Measurements from ENCODE around the gene C1orf105.
"Not testable (repeated sequence)": the region's sequence is repeated elsewhere in the genome, so short reads cannot be mapped to it uniquely, and the experiment has no call there.

C1orf105 gene

GRCh38 chr1:172429331-172430127 lies 9.0 kb downstream of the C1orf105 start:
- peak; percentile 38 for DNase-seq

- DNase-seq, result no peak
Measured at GRCh38 chr1:172430128-172430454, 9.6 kb downstream of the C1orf105 start.

- DNase-seq, result no peak
Measured at GRCh38 chr1:172431204-172431603, 10.7 kb downstream of the C1orf105 start.

GRCh38 chr1:172431721-172432192 lies 11.3 kb downstream of the C1orf105 start:
- DNase-seq, result no peak

- not testable (repeated sequence) for DNase-seq
Measured at GRCh38 chr1:172437183-172437582, 16.7 kb downstream of the C1orf105 start.

GRCh38 chr1:172442404-172442803 lies 21.9 kb downstream of the C1orf105 start:
- no peak for DNase-seq

- no peak for DNase-seq
Measured at GRCh38 chr1:172442843-172443565, 22.5 kb downstream of the C1orf105 start.

GRCh38 chr1:172443666-172444453 lies 23.4 kb downstream of the C1orf105 start, which contains the start of gene PIGC:
TSS of gene PIGC (minus strand) at chr1:172444069. CDS start at chr1:172442622, 1,447 bp downstream.
- peak; percentile 63 for DNase-seq

GRCh38 chr1:172446547-172446946 lies 26.1 kb downstream of the C1orf105 start:
- no peak for DNase-seq

- DNase-seq, result peak; percentile 88
Measured at GRCh38 chr1:172447641-172448040, 27.2 kb downstream of the C1orf105 start.

GRCh38 chr1:172448995-172449584 lies 28.6 kb downstream of the C1orf105 start:
- DNase-seq, result peak; percentile 41

- DNase-seq, result peak; percentile 52
Measured at GRCh38 chr1:172449585-172450523, 29.4 kb downstream of the C1orf105 start.

GRCh38 chr1:172450524-172450885 lies 30.0 kb downstream of the C1orf105 start:
- DNase-seq, result no peak

GRCh38 chr1:172451002-172451443 lies 30.5 kb downstream of the C1orf105 start:
- DNase-seq, result no peak

GRCh38 chr1:172452536-172453152 lies 32.2 kb downstream of the C1orf105 start:
- DNase-seq, result no peak

- no peak for DNase-seq
Measured at GRCh38 chr1:172453153-172453545, 32.7 kb downstream of the C1orf105 start.

GRCh38 chr1:172453607-172454006 lies 33.1 kb downstream of the C1orf105 start:
- no peak for DNase-seq

- no peak for DNase-seq
Measured at GRCh38 chr1:172455451-172455850, 35.0 kb downstream of the C1orf105 start.

GRCh38 chr1:172456344-172456769 lies 35.9 kb downstream of the C1orf105 start:
- DNase-seq, result no peak

- DNase-seq, result no peak
Measured at GRCh38 chr1:172457479-172458130, 37.1 kb downstream of the C1orf105 start.

GRCh38 chr1:172460177-172460576 lies 39.7 kb downstream of the C1orf105 start:
- no peak for DNase-seq

Measured in GF-D8 (cell line).